B cell (primary cell): ENCODE measurements around the gene GAGE12F. TPM values are rescaled to one million over a fixed set of nuclear protein-coding genes. Genes with fewer than 3 reads are reported as not detected.

Experiments used
- ATAC-seq: fragments of 200-7000 bp; cut with Tn5 transposase; one replicate; pipeline ENCODE4 v1.10.0; 2021; ENCODE audit warnings: low read depth, mild to moderate bottlenecking, moderate number of reproducible peaks, moderate library complexity
- CTCF ChIA-PET: fragments of 350-600 bp; sonication (Branson Sonifier 250); formaldehyde crosslinking; loops from one replicate; lab custom pipeline; 2021; ENCODE audit warnings: antibody characterized with exemption, inconsistent platforms; lab: Charles Lee
- POLR2A ChIA-PET: fragments of 350-600 bp; sonication (Branson Sonifier 250); formaldehyde crosslinking; loops from one replicate; lab custom pipeline; 2021; ENCODE audit warnings: antibody characterized with exemption; lab: Charles Lee
- DNase-seq: peaks from one replicate; pipeline ENCODE4 v3.0.0; 2013
- H2AFZ ChIP-seq: 2 replicates; pipeline ENCODE4 v1.6.1; 2012; ENCODE audit warnings: mild to moderate bottlenecking, low read depth, low read length; ENCODE audit not compliant: insufficient read depth, poor library complexity, severe bottlenecking
- H3K27ac ChIP-seq, 2 donors: 1 replicate in 1 of 2; 2 replicates in 1 of 2; pipeline ENCODE4 v1.5.1; 2012 to 2013; ENCODE audit warnings: low read length in 2 of 2, mild to moderate bottlenecking in 2 of 2, moderate library complexity in 1 of 2
- H3K27me3 ChIP-seq, 4 experiments: fragments of 200-600 bp in 1 of 4; sonication (generic) in 1 of 4; replicated peaks in 1 of 4; 1 replicate in 2 of 4; 2 replicates in 2 of 4; pipeline versions ENCODE4 v1.6.1 to v1.7.0; 2013 to 2016; ENCODE audit warnings: low read length in 3 of 4, mild to moderate bottlenecking in 2 of 4, mixed read lengths in 1 of 4, moderate library complexity in 1 of 4; ENCODE audit not compliant: insufficient read depth in 4 of 4, control insufficient read depth in 3 of 4; ENCODE audit errors: control extremely low read depth in 1 of 4
- H3K36me3 ChIP-seq, 2 experiments: replicated peaks in 1 of 2; 1 replicate in 1 of 2; 2 replicates in 1 of 2; pipeline versions ENCODE4 v1.6.1 to v1.7.1; 2013; ENCODE audit warnings: low read length in 1 of 2; ENCODE audit not compliant: insufficient read depth in 2 of 2, control insufficient read depth in 1 of 2; ENCODE audit errors: control extremely low read depth in 1 of 2, extremely low read depth in 1 of 2
- H3K4me1 ChIP-seq, 2 donors: fragments of 200-600 bp in 1 of 2; sonication (generic) in 1 of 2; 1 replicate in 1 of 2; 2 replicates in 1 of 2; pipeline versions ENCODE4 v1.5.1 to v1.6.1; 2013 to 2017; ENCODE audit warnings: low read length in 2 of 2; ENCODE audit not compliant: control insufficient read depth in 2 of 2, insufficient read depth in 2 of 2
- H3K4me2 ChIP-seq: replicated peaks from 2 replicates; pipeline ENCODE3; 2012; ENCODE audit warnings: mild to moderate bottlenecking, low read depth, low read length; ENCODE audit not compliant: poor library complexity, severe bottlenecking
- H3K4me3 ChIP-seq, 5 experiments: fragments of 200-600 bp in 1 of 5; sonication (generic) in 1 of 5; 1 replicate in 3 of 5; 2 replicates in 2 of 5; pipeline versions ENCODE4 v1.5.1 to v1.7.0; 2011 to 2016; ENCODE audit warnings: low read length in 4 of 5, mild to moderate bottlenecking in 4 of 5, low read depth in 2 of 5, control low read depth in 1 of 5, moderate library complexity in 1 of 5; ENCODE audit not compliant: insufficient read depth in 1 of 5; ENCODE audit errors: control extremely low read depth in 1 of 5, extremely low read depth in 1 of 5
- H3K79me2 ChIP-seq: fragments of 200-600 bp; sonication (generic); one replicate; pipeline ENCODE4 v1.6.0; 2016; ENCODE audit warnings: low read length; ENCODE audit not compliant: control insufficient read depth, insufficient read depth
- H3K9ac ChIP-seq: fragments of 200-600 bp; sonication (generic); 2 replicates; pipeline ENCODE4 v1.6.1; 2017; ENCODE audit warnings: mild to moderate bottlenecking, low read length, moderate library complexity
- H3K9me3 ChIP-seq, 3 donors: one replicate each; pipeline versions ENCODE4 v1.6.1 to v1.7.1; 2013; ENCODE audit warnings: low read length in 2 of 3; ENCODE audit not compliant: control insufficient read depth in 2 of 3, insufficient read depth in 1 of 3; ENCODE audit errors: control extremely low read depth in 1 of 3
- H4K20me1 ChIP-seq: 2 replicates; pipeline ENCODE4 v1.6.0; 2012; ENCODE audit warnings: mild to moderate bottlenecking, low read length; ENCODE audit not compliant: insufficient read depth, control insufficient read depth, poor library complexity, severe bottlenecking
- H3K27ac Mint-ChIP-seq: one replicate; pipeline ENCODE4 v1.8.0; 2021; ENCODE audit warnings: mixed read lengths
- H3K27me3 Mint-ChIP-seq: one replicate; pipeline ENCODE4 v1.8.0; 2021; ENCODE audit warnings: mixed read lengths
- H3K4me1 Mint-ChIP-seq: one replicate; pipeline ENCODE4 v1.8.0; 2021; ENCODE audit warnings: mixed read lengths
- H3K4me3 Mint-ChIP-seq: one replicate; pipeline ENCODE4 v1.8.0; 2021; ENCODE audit warnings: mixed read lengths
- H3K9me3 Mint-ChIP-seq: one replicate; pipeline ENCODE4 v1.8.0; 2022; ENCODE audit warnings: mixed read lengths; ENCODE audit not compliant: insufficient read depth
- CTCF ChIP-seq: fragments of 200-600 bp; IDR thresholded peaks from one replicate; pipeline ENCODE4 v1.8.0; 2022; ENCODE audit warnings: antibody characterized with exemption, mild to moderate bottlenecking
- WGBS: methylation state at CpG from one replicate; pipeline ENCODE4 v1.1.5; 2013; ENCODE audit warnings: missing lambda C conversion rate; ENCODE audit not compliant: insufficient coverage; 5-methylcytosine and 5-hydroxymethylcytosine counted together
- intact Hi-C: fragments of 100-400 bp; cut with micrococcal nuclease; formaldehyde crosslinking; loops from one replicate; pipeline ENCODE4 v1.10.0; 2022
- polyA plus RNA-seq: library from polyadenylated mRNA; depleted of rRNA; stranded (reverse); fragments of >200 nt; gene quantifications from 2 replicates; pipeline ENCODE4 v1.2.3, GENCODE V29; 2012
- small RNA-seq: library from RNA; depleted of rRNA; stranded (forward); fragments of <200 nt; gene quantifications from one replicate; pipeline ENCODE3, GENCODE V24; 2012; ENCODE audit warnings: low replicate concordance, low read depth; ENCODE audit not compliant: insufficient read length
- total RNA-seq, 2 donors: library from RNA; stranded (reverse); fragments of 120-200 nt in 1 of 2; gene quantifications; 1 replicate in 1 of 2; 2 replicates in 1 of 2; pipeline versions ENCODE4 v1.2.3 to v1.2.4, GENCODE V29; 2013 to 2022

Gene GAGE12F
- total and polyA plus RNA-seq, 2 donors (not counting 1 experiment from before 2014, with no cell fraction given) = not detected

- H3K9ac ChIP-seq = no peak overlapping the region
- no peak overlapping the region for H3K27ac ChIP-seq
- peaks cover 3% of the 10 kb centered on the region for H3K27me3 Mint-ChIP-seq
- WGBS = 58% methylated on average over 5 of the region's 7 CpGs
- TF ChIP-seq CTCF = no peak
- H3K9me3 ChIP-seq = no peaks in the 10 kb centered on the region
- intact Hi-C loops = no loop called here
- no peaks in the 10 kb centered on the region for H3K9me3 Mint-ChIP-seq
- ChIA-PET POLR2A (no interaction called here), CTCF (no interaction called here)
- no peaks in the 10 kb centered on the region for H4K20me1 ChIP-seq
- no peaks in the 10 kb centered on the region for H3K4me1 Mint-ChIP-seq
- no peaks in the 10 kb centered on the region for H3K27me3 ChIP-seq
- DNase-seq (no peak), ATAC-seq (no peak)
- H3K79me2 ChIP-seq = no peaks in the 10 kb centered on the region
- no peak overlapping the region for H3K27ac Mint-ChIP-seq
- no peak overlapping the region for H3K4me3 Mint-ChIP-seq
- H3K4me2 ChIP-seq = no peak overlapping the region
- no peaks in the 10 kb centered on the region for H3K4me1 ChIP-seq
- no peaks in the 10 kb centered on the region for H3K36me3 ChIP-seq
- H3K4me3 ChIP-seq = no peak overlapping the region
- no peak overlapping the region for H2AFZ ChIP-seq
Measured at GRCh38 chrX:49610718-49611310, 50.2 kb downstream of the GAGE12F start.

Small RNA genes within 50 kb of the gene (small RNA-seq; reads per million reads assigned to genes)
- not detected for gene GAGE12B

Other genes starting within 250 kb of the GAGE12F start
- gene GAGE12J, start 238.8 kb upstream of the GAGE12F start, total RNA-seq = not detected in 2 replicates
- not detected in 2 replicates for gene GAGE12J, start 238.8 kb upstream of the GAGE12F start, polyA plus RNA-seq
- gene GAGE13, start 229.3 kb upstream of the GAGE12F start, total RNA-seq = not detected in 2 replicates
- gene GAGE13, start 229.3 kb upstream of the GAGE12F start, polyA plus RNA-seq = not detected in 2 replicates
- gene GAGE12C, start 28.7 kb upstream of the GAGE12F start, total RNA-seq = not detected in 2 replicates
- not detected in 2 replicates for gene GAGE12C, start 28.7 kb upstream of the GAGE12F start, polyA plus RNA-seq
- not detected in 2 replicates for gene GAGE12D, start 19.1 kb upstream of the GAGE12F start, total RNA-seq
- gene GAGE12D, start 19.1 kb upstream of the GAGE12F start, polyA plus RNA-seq = not detected in 2 replicates
- gene GAGE12E, start 9.6 kb upstream of the GAGE12F start, total RNA-seq = not detected in 2 replicates
- gene GAGE12E, start 9.6 kb upstream of the GAGE12F start, polyA plus RNA-seq = not detected in 2 replicates
- not detected in 2 replicates for gene GAGE12G, start 9.6 kb downstream of the GAGE12F start, total RNA-seq
- gene GAGE12G, start 9.6 kb downstream of the GAGE12F start, polyA plus RNA-seq = not detected in 2 replicates
- gene GAGE12H, start 19.1 kb downstream of the GAGE12F start, total RNA-seq = not detected in 2 replicates
- not detected in 2 replicates for gene GAGE12H, start 19.1 kb downstream of the GAGE12F start, polyA plus RNA-seq
- gene GAGE2A, start 28.7 kb downstream of the GAGE12F start, total RNA-seq = not detected in 2 replicates
- gene GAGE2A, start 28.7 kb downstream of the GAGE12F start, polyA plus RNA-seq = not detected in 2 replicates
- not detected in 2 replicates for gene GAGE1, start 38.2 kb downstream of the GAGE12F start, total RNA-seq
- not detected in 2 replicates for gene GAGE1, start 38.2 kb downstream of the GAGE12F start, polyA plus RNA-seq
- not detected in 2 replicates for gene PAGE1, start 135.1 kb downstream of the GAGE12F start, total RNA-seq
- gene PAGE1, start 135.1 kb downstream of the GAGE12F start, polyA plus RNA-seq = not detected in 2 replicates